Thyroid gland (tissue), 4 donors: ENCODE results near the gene WLS. TPM values are rescaled to one million over a fixed set of nuclear protein-coding genes. Genes with fewer than 3 reads are reported as not detected.

Experiments used
- DNase-seq, 2 donors: peaks; one replicate each; pipeline ENCODE4 v3.0.0-alpha.2; 2019
- H3K27ac ChIP-seq, 3 donors: fragments of 200-600 bp; sonication (generic); 1 replicate in 2 of 3; 2 replicates in 1 of 3; pipeline ENCODE4 v1.5.1; 2016 to 2019; ENCODE audit warnings: mild to moderate bottlenecking in 1 of 3, moderate library complexity in 1 of 3
- H3K27me3 ChIP-seq: fragments of 200-600 bp; sonication (generic); one replicate; pipeline ENCODE4 v1.5.1; 2019
- H3K36me3 ChIP-seq, 2 donors: fragments of 200-600 bp; sonication (generic); one replicate each; pipeline ENCODE4 v1.5.1; 2016 to 2019
- H3K4me1 ChIP-seq, 2 donors: fragments of 200-600 bp; sonication (generic); one replicate each; pipeline ENCODE4 v1.5.1; 2017 to 2019
- H3K4me3 ChIP-seq, 3 donors: fragments of 200-600 bp; sonication (generic); replicated peaks in 1 of 3; 1 replicate in 2 of 3; 2 replicates in 1 of 3; pipeline ENCODE4 v1.5.1; 2016; ENCODE audit warnings: mild to moderate bottlenecking in 1 of 3
- H3K9me3 ChIP-seq: fragments of 200-600 bp; sonication (generic); one replicate; pipeline ENCODE4 v1.5.1; 2017
- POLR2A ChIP-seq, 2 donors: fragments of 450-650 bp; IDR thresholded peaks; one replicate each; pipeline ENCODE4 v1.6.1; 2017; ENCODE audit warnings: antibody characterized with exemption in 2 of 2, mild to moderate bottlenecking in 2 of 2, moderate library complexity in 1 of 2
- WGBS, 2 donors: methylation state at CpG; one replicate each; pipeline ENCODE4 v1.1.5; 2017; 5-methylcytosine and 5-hydroxymethylcytosine counted together
- intact Hi-C: fragments of 100-400 bp; cut with DNase I; formaldehyde crosslinking; loops from one replicate; pipeline ENCODE4 v1.15.1; 2023
- total RNA-seq, 4 donors: library from RNA; depleted of rRNA; stranded (reverse); fragments of >200 nt; gene quantifications; one replicate each; pipeline ENCODE4 v1.2.3, GENCODE V29; 2016
- TF ChIP-seq, protein P1 (sequence below), 6 experiments: fragments of 200-600 bp in 3 of 6; fragments of 450-650 bp in 3 of 6; sonication (generic) in 3 of 6; IDR thresholded peaks; one replicate each; pipeline ENCODE4 v1.5.1; 2016 to 2019; ENCODE audit warnings: antibody characterized with exemption in 6 of 6, mild to moderate bottlenecking in 2 of 6, inconsistent platforms in 1 of 6, moderate library complexity in 1 of 6

The WLS gene
- total RNA-seq, 4 donors from 2014 or later, result 20.0 to 52.7 (median 46.7) TPM

- H3K4me1 ChIP-seq, result peaks cover 9% of the 10 kb centered on the region in 2 donors
- DNase-seq, result no peak
- TF ChIP-seq, protein P1, sequence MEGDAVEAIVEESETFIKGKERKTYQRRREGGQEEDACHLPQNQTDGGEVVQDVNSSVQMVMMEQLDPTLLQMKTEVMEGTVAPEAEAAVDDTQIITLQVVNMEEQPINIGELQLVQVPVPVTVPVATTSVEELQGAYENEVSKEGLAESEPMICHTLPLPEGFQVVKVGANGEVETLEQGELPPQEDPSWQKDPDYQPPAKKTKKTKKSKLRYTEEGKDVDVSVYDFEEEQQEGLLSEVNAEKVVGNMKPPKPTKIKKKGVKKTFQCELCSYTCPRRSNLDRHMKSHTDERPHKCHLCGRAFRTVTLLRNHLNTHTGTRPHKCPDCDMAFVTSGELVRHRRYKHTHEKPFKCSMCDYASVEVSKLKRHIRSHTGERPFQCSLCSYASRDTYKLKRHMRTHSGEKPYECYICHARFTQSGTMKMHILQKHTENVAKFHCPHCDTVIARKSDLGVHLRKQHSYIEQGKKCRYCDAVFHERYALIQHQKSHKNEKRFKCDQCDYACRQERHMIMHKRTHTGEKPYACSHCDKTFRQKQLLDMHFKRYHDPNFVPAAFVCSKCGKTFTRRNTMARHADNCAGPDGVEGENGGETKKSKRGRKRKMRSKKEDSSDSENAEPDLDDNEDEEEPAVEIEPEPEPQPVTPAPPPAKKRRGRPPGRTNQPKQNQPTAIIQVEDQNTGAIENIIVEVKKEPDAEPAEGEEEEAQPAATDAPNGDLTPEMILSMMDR (IDR thresholded peaks at IDR 0.05), result no peak
- TF ChIP-seq POLR2A (IDR thresholded peaks at IDR 0.05), result no peak
- H3K36me3 ChIP-seq, result no peaks in the 10 kb centered on the region
- no peak overlapping the region for H3K27ac ChIP-seq
- H3K27me3 ChIP-seq, result no peaks in the 10 kb centered on the region
- H3K9me3 ChIP-seq, result no peaks in the 10 kb centered on the region
- intact Hi-C loops, result no loop called here
- 49 to 58% methylated on average over 3 of the region's 3 CpGs for WGBS, 2 donors
- no peak overlapping the region for H3K4me3 ChIP-seq
Observed at GRCh38 chr1:68228851-68229250, 3.5 kb downstream of the WLS start.

GRCh38 chr1:68227598-68227997 lies 4.7 kb downstream of the WLS start:
- intact Hi-C loops, result no loop called here
- Histone ChIP-seq H3K9me3 (no peaks in the 10 kb centered on the region), H3K27me3 (no peaks in the 10 kb centered on the region), H3K4me1 (peaks cover 9% of the 10 kb centered on the region in 2 donors), H3K27ac (no peak overlapping the region), H3K4me3 (no peak overlapping the region), H3K36me3 (no peaks in the 10 kb centered on the region)
- no peak for DNase-seq
- no peak for TF ChIP-seq POLR2A (IDR thresholded peaks at IDR 0.05)
- TF ChIP-seq, protein P1 (IDR thresholded peaks at IDR 0.05), result no peak

DNA sequence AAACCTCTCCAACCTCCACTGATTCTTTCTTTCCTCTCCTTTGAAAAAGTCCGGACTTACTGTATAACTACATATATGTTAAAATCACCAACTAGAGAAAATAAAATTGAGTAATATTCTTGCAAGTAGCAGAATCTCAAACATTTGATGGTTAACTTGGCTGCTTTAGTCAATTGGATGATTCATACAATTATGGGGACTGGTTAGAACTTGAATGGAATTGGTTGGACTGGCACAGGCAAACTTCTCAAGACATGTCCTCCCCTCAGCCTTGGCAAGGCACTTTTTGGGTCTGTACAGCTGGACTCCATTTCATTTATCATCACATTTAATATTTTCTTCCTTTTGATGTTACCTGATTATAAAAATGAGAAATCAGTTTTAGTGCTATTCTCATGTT lies 6.5 kb downstream of the WLS start:
- H3K4me3 ChIP-seq, result no peak overlapping the region
- intact Hi-C loops, result no loop called here
- no peaks in the 10 kb centered on the region for H3K36me3 ChIP-seq
- TF ChIP-seq, protein P1 (IDR thresholded peaks at IDR 0.05), result no peak
- TF ChIP-seq POLR2A (IDR thresholded peaks at IDR 0.05), result no peak
- no peaks in the 10 kb centered on the region for H3K9me3 ChIP-seq
- H3K27ac ChIP-seq, result no peak overlapping the region
- peaks cover 9% of the 10 kb centered on the region in 2 donors for H3K4me1 ChIP-seq
- DNase-seq, result no peak
- H3K27me3 ChIP-seq, result no peaks in the 10 kb centered on the region
- WGBS, 2 donors, result 95 to 100% methylated on average over 1 of the region's 1 CpG

GRCh38 chr1:68223687-68224086 lies 8.6 kb downstream of the WLS start:
- intact Hi-C loops, result no loop called here
- H3K36me3 ChIP-seq, result no peaks in the 10 kb centered on the region
- H3K9me3 ChIP-seq, result no peaks in the 10 kb centered on the region
- no peaks in the 10 kb centered on the region for H3K27me3 ChIP-seq
- no peak for TF ChIP-seq POLR2A (IDR thresholded peaks at IDR 0.05)
- TF ChIP-seq, protein P1 (IDR thresholded peaks at IDR 0.05), result no peak
- WGBS, 2 donors, result 86 to 90% methylated on average over 2 of the region's 2 CpGs
- H3K4me3 ChIP-seq, result no peak overlapping the region
- H3K4me1 ChIP-seq, result no peaks in the 10 kb centered on the region
- H3K27ac ChIP-seq, result no peak overlapping the region
- no peak for DNase-seq

DNA sequence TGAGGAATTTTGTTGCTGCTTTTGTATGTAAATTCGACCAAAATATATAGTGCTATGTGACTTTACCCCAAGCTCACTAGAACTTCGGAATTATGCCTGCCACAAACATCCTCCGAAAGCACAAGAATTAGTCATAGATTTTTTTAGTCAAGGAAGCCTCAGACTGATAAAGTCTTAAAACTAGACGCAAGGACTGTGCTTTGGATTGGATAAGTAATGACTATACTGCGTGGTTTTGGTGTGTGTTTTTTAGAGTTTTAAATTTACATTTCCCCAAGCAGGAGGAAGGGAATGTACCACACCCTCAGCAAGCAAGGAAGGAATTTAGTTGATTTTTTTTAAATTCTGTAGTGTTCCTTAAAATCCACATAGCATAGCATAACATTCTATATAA lies 10.3 kb downstream of the WLS start:
- no peak for TF ChIP-seq POLR2A (IDR thresholded peaks at IDR 0.05)
- TF ChIP-seq, protein P1 (IDR thresholded peaks at IDR 0.05), result no peak
- DNase-seq, result no peak
- H3K27ac ChIP-seq, result no peak overlapping the region
- no peaks in the 10 kb centered on the region for H3K9me3 ChIP-seq
- WGBS, 2 donors, result 74 to 89% methylated on average over 5 of the region's 5 CpGs
- H3K4me3 ChIP-seq, result no peak overlapping the region
- intact Hi-C loops, result no loop called here
- no peaks in the 10 kb centered on the region for H3K36me3 ChIP-seq
- H3K4me1 ChIP-seq, result no peaks in the 10 kb centered on the region
- no peaks in the 10 kb centered on the region for H3K27me3 ChIP-seq
